ENCODE measurements around the gene GRAMD2A.
A peak's percentile ranks its signal among the peaks of the same experiment; 100 is the strongest.

Gene GRAMD2A

DNA sequence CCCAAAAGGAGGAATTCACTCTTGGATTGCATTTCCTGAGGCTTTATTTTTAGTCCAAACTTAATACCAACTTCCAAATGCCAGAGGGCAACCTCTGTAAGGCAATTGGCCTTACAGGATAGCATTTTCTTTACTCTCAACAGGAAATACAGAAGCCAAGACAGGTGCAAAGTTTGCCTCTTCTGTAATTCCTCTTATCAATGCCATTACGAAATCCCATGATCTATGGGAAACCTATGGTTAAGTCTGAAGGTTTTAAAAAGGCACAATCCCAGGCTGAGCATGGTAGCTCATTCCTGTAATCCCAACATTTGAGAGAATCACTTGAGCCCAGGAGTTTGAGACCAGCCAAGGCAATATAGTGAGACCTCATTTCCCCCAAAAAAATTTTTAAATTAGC is 18.5 kb upstream of the GRAMD2A start:
- no peak for DNase-seq

DNA sequence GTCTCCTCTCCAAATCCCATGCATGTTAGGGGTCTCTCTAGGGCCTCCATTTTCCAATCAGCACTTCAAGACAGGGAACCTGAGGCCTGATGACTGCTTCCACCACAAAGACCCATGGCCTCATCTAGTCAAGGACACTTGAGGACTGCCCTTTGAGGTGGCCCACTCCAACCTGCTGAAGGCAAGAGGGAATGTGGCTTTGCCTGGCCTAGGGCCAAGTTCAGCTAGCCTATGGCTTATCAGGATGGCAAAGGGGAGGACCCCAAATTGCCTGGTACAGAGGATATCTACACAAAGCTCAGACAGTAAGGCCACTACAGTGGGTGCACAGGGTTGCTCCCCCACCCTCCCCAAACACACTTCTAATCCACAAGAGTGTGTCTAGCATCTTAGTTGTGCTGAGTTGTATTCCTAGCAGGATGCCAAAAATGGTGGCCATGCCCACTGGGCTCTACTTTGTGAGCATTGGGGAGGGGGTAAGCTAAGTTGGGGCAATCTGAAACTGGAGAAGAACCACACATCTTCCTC is 10.0 kb upstream of the GRAMD2A start:
- DNase-seq: no peak

DNA sequence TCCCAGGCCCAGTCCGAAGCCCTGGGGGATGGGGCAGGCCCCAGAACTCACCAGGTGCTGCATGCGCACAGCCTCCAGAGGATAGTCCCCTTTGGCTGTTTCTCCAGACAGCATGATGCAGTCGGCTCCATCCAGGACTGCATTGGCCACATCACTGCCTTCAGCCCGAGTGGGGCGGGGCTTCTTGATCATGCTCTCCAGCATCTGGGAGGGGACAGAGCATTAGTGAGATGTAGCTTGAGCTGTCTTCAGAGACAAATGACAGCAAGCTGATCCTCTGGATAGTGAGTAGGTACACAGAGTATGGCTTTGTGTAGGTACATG is 9.1 kb upstream of the GRAMD2A start:
- no peak for DNase-seq

DNA sequence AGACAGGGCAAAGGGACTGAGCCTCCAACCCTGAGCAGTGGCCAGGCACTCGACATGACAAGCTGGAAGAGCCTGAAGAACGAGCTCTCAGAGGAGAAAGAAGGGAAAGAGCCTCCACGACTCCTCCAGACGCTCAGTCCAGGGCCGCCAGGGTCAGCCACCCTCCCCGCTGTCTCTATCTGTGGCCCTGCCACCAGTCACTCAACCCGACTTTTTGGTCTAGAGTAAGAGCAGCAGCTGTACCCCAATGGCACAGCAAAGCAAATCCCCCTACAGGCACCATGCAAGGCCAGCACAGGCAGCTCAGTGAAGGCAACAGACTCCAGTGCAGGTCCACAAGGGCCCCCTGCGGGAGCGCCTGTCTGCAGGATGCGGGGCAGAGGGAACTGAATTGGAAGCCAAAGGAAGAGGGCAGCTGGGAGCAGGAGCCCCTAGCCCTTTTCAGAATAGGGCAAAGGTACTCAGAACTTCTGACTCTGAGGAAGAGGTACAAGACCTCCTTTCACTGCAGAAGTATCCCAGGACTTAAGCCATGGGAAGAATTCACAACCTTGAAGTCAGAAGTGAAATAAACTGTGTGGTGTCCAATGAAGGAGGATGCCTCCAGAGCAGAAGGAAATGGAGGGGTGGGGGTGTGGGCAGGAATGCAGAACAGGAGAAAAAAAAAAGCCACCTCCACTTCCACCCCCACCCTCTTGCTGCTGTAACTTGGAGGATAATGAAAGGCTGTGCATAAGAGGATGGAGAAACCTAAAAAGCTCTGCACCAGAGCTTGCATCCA is 8.5 kb upstream of the GRAMD2A start:
- no peak for DNase-seq

DNA sequence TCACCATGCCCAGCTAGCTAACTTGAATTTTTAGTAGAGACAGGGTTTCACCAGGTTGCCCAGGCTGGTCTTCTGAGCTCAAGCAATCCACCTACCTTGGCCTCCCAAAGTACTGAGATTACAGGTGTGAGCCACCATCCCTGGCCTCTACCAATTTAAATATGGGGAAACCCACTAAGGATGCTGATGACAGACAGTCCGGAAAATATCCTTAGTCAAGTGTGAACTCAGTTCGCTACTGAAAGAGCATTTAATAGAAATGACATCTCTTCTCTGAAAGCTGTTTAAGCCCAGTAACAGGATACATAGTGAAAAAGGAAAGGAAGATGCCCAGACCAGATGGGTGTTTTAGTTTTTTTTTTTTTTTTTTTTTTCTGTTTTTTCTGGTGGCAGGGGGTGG is 7.7 kb upstream of the GRAMD2A start:
- no peak for DNase-seq

DNA sequence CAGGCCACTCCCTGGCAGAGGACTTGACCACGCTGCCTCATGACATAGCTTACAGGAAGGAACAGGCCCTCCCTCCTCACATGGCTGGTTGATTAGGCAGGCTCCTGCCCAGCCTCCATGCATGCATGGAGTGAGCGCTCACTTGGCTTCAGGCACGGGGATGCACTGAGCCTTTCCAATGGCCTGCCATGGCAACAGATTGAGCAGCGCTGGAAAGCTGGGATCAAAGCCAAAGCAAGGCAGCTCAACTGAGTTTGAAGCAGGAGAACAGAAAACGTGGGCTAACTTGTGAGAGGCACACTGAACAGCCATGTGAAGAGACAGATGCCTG is 5.9 kb upstream of the GRAMD2A start:
- no peak for DNase-seq

DNA sequence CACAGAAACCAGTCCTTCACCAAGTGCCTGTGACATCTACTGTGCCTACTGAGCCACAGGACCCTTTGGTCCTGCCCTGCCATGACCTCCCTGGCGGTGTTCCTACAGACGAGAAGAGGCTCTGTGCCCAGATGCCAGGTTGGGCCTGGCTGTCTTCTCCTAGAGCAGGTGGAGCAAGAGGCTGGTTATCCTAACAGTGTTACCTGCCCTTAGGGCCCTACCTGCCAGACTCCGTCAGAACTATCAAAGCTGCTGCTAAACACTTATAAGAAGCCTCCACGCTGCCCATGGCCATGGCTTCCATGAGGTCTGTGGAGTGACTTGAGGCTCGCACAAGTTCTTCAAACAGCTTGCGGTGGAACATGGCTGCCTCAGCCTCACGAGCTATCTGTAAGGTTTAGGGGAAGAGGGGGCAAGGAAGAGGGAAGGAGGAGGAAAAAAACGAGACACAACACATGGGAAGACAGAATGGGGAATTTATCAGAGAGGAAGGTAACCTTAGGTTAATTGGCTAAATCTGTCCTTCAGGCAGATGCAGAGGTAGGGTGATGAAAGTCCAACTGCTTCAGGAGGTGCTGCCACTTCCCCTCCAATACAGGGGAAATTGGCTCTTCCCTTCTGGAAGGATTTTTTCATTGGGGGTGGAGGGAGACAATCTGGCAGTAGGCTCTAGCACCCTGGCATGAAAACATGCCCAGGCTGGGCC is 5.4 kb upstream of the GRAMD2A start:
- no peak for DNase-seq

DNA sequence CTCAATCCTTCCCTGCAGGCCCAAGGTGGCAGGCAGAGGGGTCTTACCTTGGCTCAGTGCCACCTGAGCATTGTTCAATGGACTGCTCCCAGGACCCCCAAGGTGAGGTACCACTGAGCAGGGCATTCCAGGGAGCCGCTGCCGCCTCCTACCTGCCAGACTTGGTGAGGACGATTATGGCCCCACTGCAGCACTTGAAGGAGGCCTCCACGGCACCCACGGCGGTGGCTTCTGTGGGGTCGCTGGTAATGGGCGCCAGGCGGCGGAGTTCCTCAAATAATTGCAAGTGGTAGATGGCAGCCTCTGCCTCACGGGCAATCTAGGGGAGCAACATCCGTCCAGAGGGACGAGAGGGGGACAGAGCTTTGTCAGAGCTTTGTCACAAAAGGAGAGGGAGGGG is 4.7 kb upstream of the GRAMD2A start:
- DNase-seq: no peak

DNA sequence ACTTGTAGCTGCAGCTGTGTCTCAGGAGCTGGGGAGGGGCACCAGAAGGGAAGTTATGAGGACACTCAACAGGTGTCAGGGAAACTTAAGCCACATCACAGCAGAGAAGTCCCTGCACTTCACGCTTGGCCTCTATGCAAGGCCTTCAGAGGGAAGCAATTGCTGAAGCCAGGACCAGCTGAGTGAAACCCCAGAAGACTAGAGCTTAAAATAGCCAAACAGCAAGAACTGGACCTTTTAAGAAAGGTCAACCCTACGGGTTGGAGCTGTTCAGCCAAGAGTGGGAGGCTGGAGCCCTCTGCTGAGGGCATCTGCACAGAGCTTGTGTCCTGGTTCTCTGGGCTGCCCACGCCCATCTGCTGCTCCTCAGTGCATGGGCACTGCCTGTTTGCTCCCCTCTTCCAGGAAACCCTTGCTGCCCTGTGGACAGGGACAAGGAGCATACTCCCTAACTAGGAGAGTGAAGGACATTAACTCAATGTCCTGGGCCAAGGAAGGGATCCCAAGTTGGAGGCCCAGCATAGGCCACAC is 3.9 kb upstream of the GRAMD2A start:
- no peak for DNase-seq

DNA sequence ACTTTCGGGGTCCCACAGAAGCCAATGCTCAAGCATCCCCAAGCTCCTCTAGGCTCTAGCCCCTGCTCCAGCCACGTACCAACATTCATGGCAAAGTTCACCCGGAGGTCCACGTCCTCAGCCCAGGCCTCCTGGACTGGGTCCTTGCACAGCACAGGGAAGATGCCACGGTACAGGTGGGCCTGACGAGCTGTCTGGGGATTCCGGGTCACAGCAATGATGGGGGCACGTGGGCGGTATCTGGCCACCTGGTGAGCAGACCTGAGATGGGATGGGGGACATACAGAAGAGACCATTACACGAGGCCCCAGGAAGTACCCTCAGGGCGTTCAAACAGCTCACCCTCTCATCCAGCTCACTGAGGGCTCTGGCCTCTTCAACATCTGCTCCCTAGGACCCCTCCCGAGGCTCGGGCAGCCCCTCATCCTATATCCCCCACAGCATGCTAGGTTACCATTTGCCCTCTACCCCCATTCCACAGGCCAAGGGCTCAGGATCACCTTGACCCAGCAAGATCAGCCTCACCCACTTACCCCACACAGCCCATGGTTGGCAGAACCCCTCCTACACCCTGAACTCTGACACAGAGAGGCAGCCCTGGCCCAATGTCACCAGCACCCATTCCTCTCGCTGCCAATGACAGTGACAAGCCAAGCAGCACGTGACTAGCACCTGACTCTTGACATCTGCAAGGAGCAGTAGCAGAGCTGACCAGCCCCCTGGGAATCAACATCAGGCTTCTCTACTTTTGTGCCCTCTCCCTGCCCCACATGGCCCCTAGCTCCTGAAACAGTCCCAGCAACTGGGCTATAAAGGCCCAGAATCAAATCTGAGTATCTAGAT is 3.0 kb upstream of the GRAMD2A start:
- no peak for DNase-seq

DNA sequence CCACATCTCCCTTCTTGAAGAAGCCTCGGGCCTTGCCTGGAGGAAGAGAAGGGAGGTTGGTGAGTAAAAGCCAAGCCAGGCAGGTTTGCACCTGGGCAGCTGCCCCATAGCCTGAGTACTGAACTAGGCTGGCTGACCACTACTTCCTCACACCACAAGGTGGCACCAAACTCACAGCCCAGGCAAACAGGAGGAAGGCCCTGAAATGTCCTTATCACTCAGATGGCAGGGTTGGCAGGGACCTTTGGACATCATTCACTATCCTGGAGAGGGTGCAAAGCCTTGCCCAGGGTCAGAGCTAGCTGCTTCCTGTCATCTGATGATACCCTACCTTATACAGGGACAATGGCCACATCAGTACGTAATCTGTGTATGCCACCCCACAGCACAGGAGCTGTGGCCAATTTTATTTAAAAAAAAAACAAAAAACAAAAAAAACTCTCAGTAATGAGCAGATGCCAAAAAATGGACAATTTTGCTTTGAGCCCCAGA is 2.2 kb upstream of the GRAMD2A start:
- DNase-seq: peak; percentile 77

DNA sequence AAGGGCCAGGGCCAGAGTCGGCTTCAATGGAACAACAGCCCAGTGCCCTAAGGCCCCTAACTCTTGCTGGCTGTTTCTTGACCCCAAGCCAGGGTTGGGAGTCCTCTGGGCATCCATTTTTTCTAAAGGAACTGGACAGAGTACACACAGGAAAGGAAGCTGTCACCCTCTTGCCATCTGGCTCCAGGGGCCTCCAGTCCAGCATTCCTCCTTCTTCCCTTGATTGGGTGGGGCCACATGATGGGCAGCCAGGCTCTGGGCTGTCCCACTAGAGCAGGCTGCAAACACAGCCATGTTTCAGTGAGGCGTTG is 1.6 kb upstream of the GRAMD2A start:
- no peak for DNase-seq

DNA sequence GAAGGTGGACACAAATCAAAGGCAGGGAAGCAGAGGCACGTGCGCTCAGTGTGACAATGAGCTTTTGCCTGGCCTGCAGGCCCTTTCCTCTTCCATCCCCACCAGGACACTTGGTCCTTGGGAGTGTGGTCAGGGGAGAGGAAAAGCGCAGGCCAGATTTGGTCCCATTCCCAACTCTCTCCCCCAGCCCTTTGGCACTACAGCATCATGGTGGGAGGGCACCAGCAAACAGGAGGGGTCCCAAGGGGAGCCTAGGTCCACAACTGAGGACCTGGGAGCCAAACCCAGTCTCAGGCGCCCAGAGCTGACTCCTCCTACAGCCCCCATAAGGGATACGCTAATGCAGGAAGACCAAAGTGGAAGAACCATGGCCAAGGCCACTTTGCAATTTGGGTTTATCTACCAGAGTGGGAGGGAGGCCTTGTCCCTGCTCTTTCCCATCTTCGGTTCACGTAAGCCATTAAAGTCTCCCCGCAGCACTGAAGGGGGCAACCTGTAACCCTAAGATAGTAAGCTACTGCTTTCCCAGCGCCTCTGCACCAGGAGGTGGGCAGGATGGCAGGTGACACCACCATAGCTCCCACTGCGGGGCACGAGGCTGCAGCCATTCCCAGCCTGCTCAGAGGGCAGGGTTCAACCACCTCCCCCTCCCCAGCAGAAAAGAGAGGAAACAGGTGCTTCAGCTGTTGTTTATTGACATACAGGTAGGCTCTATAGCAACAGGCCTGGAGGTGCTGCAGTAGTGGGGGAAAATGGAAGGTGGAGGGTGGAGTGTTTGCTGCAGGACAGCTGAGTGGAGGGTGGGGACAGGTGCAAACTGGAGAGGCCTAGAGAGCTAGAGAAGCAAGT is 993 bp upstream of the GRAMD2A start:
- peak; percentile 40 for DNase-seq

DNA sequence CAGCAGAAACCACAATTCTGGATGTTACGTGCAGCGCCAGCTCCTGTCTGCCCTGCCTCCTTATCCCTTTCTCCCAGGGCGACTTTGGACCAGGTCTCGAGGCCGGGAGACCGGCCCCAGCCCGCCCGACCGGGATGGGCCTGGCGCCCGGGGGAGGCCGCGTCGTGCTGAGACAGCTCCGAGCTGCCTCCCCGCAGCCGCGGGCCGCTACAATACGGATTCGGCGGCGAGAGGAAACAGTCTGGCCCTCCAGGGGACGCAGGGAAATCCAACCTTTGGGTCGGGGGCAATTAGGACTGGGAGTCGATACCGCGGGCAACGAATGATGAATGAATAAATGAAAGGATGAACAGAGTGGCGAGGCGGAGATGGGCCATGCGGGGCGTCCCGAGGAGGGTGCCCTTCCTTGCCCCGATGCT is 537 bp downstream of the GRAMD2A start:
- no peak for DNase-seq

DNA sequence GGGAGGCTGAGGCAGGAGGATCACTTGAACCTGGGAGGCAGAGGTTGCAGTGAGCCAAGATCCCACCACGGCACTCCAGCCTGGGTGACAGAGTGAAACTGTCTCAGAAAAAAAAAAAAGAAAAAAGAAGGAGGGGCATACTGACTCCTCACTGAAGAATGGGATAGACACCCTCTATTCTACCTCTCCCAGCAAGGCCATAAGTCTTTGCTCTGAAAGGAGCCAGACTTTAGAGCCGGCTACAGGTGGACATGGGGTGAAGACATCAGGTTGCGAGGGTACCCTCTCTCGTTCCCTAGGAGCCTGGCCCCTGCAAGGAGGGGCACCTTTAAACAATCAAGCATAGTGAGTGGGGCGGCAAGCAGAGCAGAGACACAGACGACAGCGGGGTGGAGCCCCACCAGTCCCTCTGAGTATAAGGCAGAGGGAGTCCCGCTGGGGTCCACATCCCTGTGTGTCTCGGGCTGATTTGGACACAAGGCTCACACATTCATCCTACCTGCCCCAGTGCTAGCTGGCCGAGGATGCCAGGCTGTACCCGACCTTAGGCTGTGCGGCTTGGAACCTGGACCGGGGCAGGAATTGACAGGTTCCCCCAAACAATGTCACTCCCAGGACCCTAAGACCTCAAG is 1.1 kb downstream of the GRAMD2A start:
- DNase-seq: no peak

DNA sequence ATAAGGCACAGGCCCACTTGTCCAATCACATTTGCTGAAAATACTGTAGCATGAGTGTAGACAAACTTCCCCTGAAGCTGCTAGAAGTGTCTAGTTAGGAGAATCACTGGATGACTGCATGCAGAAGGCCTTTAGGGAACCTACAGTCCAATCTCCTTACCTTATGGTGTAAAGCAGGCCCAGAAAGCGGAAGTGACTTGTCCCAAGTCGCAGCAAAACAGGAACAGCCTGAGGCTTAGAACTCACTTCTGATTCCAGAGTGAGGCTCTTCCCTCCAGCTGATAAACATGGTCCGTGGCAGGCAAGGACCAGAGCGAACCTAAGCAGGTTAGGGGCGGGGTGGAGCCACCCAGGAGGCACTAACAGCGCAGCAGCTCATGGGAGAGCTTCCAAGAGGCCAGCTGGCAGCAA is 2.5 kb downstream of the GRAMD2A start:
- DNase-seq: no peak

DNA sequence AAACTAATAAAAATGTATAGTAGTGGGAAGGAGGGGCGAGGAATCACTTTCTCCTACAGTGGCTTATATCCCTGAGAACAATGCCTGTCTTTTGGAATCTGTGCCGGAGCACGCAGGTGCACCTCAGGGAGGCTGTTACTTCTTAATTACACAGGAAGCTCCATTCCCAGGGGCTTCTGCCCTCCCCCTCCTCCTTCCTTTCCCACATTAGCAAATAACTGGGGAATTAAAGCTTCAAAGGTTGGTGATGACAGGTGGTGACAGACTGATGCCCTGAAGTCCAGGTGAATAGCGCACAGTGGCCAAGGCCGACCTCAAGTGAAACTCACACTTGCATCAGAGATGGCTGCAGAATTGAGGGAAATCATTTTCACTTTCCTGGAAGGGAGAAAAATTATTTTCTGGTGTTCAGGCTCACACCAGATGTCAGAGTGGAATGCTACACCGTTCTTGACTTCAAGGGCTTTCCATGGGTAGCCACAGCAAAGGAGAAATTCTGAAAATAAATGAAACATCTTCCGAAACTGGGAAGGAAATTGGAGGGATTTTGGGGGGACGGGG is 3.7 kb downstream of the GRAMD2A start:
- no peak for DNase-seq

DNA sequence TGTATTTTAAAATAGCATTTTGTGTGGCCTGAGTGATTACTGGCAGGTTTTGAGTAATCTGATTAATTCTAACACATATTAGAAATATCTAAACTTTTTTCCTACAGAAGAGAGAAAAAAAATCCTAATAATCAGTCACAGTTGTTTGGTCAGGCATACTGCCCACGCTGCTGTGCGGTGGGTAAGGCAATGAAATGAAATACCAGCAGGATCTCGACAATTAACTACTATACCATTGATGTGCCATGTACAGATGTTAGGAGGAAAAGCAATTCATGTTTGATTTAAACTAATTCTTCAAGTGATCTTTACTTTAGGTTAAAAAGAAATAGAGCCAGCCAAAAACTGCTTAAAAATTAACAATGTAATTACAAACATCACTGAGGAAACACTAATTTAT is 5.2 kb downstream of the GRAMD2A start:
- no peak for DNase-seq

DNA sequence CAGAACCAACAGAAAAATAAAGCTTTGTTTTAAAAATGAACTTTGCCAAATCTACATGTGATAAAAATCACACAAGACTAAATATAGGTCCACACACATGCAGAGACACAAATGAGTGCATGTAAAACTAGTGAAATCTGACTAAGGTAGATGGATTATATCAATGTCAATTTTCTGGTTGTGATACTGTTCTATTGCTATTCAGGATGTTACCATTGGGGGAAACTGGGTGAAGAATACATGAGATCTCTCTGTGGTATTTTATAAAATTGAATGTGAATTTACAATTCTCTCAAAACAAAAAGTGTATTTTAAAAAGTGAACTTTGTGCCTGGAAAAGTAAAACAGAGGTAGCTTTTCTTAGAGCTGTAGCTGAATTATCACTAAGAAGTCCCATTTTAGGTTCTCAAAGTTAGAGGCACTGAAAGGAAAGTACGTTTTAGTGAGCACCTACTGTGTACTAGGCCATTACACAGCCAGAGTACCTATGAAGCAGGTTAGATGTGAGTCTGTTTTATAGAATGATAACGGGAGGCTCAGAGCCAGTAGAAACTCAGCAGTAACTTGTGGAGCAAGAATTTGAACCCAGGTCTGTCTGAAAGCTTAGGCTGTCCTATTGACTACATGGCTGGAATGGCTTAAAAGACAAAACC is 8.2 kb downstream of the GRAMD2A start:
- no peak for DNase-seq

DNA sequence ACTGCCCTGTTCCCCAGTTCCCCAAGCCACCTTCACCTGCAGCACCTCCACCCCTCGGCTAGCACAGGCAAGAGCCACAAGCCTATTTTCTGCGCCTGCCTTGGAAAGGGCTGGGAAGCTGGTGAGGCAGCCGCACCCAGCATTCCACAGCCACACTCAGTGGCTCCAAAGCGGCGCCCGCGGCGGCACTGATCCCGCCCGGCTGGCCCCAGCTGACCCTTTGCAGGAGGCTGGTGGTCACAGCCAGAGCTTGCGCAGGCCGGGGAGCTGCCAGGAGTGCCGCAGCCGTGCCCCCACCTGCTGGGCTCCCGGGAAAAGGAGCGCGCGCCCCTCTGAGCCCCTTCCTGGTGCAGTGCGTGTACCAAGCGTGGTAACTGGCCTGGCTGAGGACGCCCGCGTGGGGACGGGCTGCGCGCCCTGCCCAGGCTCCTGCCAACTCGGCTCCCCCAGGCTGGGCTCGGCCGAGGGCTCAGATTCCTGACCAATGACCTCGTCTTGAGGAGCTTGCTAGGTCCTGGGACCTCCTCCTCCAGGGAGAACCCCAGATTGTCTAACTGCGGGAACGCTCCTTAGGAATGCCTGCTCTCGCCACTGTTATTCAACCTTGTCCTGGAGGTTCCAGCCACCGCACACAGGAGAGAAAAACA is 13.3 kb downstream of the GRAMD2A start:
- DNase-seq: no peak

DNA sequence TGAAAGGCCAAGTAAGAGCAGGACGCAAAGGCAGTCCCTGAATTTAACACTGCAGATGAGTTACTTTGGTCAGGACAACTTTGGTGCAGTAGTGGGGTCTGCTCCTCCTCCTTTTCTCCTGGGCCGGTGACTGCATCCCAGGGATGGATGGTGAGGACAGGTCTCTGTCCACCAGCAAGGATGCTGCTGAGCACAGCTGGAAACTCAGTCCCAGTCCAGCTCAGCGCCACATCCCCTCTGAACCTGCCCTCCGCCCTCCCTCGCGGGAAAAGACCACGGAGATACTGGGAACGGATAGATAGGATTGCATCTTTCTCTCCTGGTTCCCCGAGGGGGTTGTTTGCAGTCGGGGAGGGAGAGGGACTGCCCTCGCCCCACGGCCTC is 13.8 kb downstream of the GRAMD2A start:
- DNase-seq: no peak

All from stimulated activated CD8-positive, alpha-beta memory T cell treated with anti-CD3 and anti-CD28 coated beads, Interleukin-4, amount 100 ng/mL, for 48 hours (primary cell).